OCI-LY3 (cell line): ENCODE data around the gene BPIFB3.

Source experiments
- EZH2phosphoT487 ChIP-seq: fragments of 200-600 bp; shearing (Covaris generic); IDR thresholded peaks from 2 replicates; pipeline ENCODE4 v1.6.1; 2018; ENCODE audit warnings: antibody characterized with exemption, mixed run types, low read depth
- TF ChIP-seq, protein P1 (sequence below): fragments of 200-600, 300-600 bp; sonication (generic); IDR thresholded peaks from 2 replicates; pipeline ENCODE4 v1.5.1; 2014; ENCODE audit warnings: antibody characterized with exemption, low read length, low read depth

DNA sequence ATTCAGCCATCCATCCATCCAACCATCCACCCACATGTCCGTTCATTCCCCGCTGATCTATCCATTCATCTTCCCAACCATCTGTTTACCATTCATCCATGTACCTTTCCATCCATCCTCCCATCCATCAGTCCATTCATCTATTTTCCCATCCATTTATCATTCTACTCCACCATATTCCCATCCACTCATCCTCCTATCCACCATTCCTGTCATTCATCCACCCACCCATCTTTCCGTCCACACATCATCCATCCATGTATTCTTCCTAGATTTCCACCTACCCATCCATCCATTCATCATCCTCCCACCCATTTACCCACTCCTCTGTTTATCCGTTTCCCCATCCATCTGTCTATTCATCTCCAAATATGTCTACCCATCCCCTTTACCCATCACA lies 15.5 kb upstream of the BPIFB3 start:
- TF ChIP-seq, protein P1, sequence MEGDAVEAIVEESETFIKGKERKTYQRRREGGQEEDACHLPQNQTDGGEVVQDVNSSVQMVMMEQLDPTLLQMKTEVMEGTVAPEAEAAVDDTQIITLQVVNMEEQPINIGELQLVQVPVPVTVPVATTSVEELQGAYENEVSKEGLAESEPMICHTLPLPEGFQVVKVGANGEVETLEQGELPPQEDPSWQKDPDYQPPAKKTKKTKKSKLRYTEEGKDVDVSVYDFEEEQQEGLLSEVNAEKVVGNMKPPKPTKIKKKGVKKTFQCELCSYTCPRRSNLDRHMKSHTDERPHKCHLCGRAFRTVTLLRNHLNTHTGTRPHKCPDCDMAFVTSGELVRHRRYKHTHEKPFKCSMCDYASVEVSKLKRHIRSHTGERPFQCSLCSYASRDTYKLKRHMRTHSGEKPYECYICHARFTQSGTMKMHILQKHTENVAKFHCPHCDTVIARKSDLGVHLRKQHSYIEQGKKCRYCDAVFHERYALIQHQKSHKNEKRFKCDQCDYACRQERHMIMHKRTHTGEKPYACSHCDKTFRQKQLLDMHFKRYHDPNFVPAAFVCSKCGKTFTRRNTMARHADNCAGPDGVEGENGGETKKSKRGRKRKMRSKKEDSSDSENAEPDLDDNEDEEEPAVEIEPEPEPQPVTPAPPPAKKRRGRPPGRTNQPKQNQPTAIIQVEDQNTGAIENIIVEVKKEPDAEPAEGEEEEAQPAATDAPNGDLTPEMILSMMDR: no peak
- no peak for TF ChIP-seq EZH2phosphoT487
